IPS DF 6.9 (cell line): Measurements from ENCODE around the gene RNF145.

ENCODE experiments used
- DNase-seq: peaks from one replicate; pipeline ENCODE4 v3.0.0-alpha.2; 2013; ENCODE audit warnings: low read depth, low spot score
- H3K27ac ChIP-seq: one replicate; pipeline ENCODE4 v1.5.1; 2013; ENCODE audit warnings: low read length, control low read depth
- H3K27me3 ChIP-seq: 2 replicates; pipeline ENCODE4 v1.6.1; 2013; ENCODE audit warnings: mild to moderate bottlenecking, low read length; ENCODE audit not compliant: control insufficient read depth, insufficient read depth
- H3K36me3 ChIP-seq: 2 replicates; pipeline ENCODE4 v1.6.1; 2013; ENCODE audit warnings: low read length; ENCODE audit not compliant: control insufficient read depth, insufficient read depth
- H3K4me1 ChIP-seq: 2 replicates; pipeline ENCODE4 v1.6.1; 2013; ENCODE audit warnings: low read length; ENCODE audit not compliant: control insufficient read depth, insufficient read depth
- H3K4me3 ChIP-seq: 2 replicates; pipeline ENCODE4 v1.5.1; 2013; ENCODE audit warnings: mild to moderate bottlenecking, low read length
- H3K9me3 ChIP-seq: 2 replicates; pipeline ENCODE4 v1.6.1; 2013; ENCODE audit warnings: low read length, inconsistent platforms; ENCODE audit not compliant: control insufficient read depth, insufficient read depth
- WGBS: extraction: QIAGEN DNeasy Blood & Tissue Kit; methylation state at CpG from one replicate; pipeline ENCODE4 v1.1.7; 2013; ENCODE audit warnings: mixed read lengths, missing lambda C conversion rate; ENCODE audit not compliant: insufficient read length, insufficient coverage; 5-methylcytosine and 5-hydroxymethylcytosine counted together

The RNF145 gene

GRCh38 chr5:159208514-159209437, 577 bp downstream of the RNF145 start:
- no peaks in the 10 kb centered on the region for H3K27me3 ChIP-seq
- H3K9me3 ChIP-seq, result no peaks in the 10 kb centered on the region
- H3K36me3 ChIP-seq, result no peaks in the 10 kb centered on the region
- no peak overlapping the region for H3K27ac ChIP-seq
- no peak for DNase-seq
- peak overlapping the region; percentile 95 for H3K4me3 ChIP-seq
- no peaks in the 10 kb centered on the region; the same call in 1 of the 2 replicates for H3K4me1 ChIP-seq
- WGBS, result no CpG with 5 or more reads among the region's 65 CpGs

- Histone ChIP-seq H3K4me1 (no peaks in the 10 kb centered on the region; the same call in 1 of the 2 replicates), H3K36me3 (no peaks in the 10 kb centered on the region), H3K27ac (no peak overlapping the region), H3K9me3 (no peaks in the 10 kb centered on the region), H3K4me3 (peak overlapping the region; percentile 95), H3K27me3 (no peaks in the 10 kb centered on the region)
- no peak for DNase-seq
- WGBS, result no CpG with 5 or more reads among the region's 35 CpGs
Measured at GRCh38 chr5:159207686-159208513, 1.5 kb downstream of the RNF145 start.

GRCh38 chr5:159207222-159207685, 2.1 kb downstream of the RNF145 start:
- Histone ChIP-seq H3K4me3 (peak overlapping the region; percentile 95; the same call in 1 of the 2 replicates), H3K9me3 (no peaks in the 10 kb centered on the region), H3K4me1 (no peaks in the 10 kb centered on the region; the same call in 1 of the 2 replicates), H3K36me3 (no peaks in the 10 kb centered on the region), H3K27me3 (no peaks in the 10 kb centered on the region), H3K27ac (no peak overlapping the region)
- 100% methylated on average over 1 of the region's 5 CpGs for WGBS
- DNase-seq, result no peak

- Histone ChIP-seq H3K27ac (no peak overlapping the region), H3K9me3 (no peaks in the 10 kb centered on the region), H3K4me3 (no peak overlapping the region), H3K36me3 (no peaks in the 10 kb centered on the region), H3K27me3 (no peaks in the 10 kb centered on the region), H3K4me1 (no peaks in the 10 kb centered on the region; the same call in 1 of the 2 replicates)
- no peak for DNase-seq
- no CpG with 5 or more reads among the region's 2 CpGs for WGBS
Measured at GRCh38 chr5:159206818-159207217, 2.5 kb downstream of the RNF145 start.

- H3K4me3 ChIP-seq, result no peak overlapping the region
- no peaks in the 10 kb centered on the region for H3K9me3 ChIP-seq
- H3K27me3 ChIP-seq, result no peaks in the 10 kb centered on the region
- no peak overlapping the region for H3K27ac ChIP-seq
- 100% methylated on average over 1 of the region's 2 CpGs for WGBS
- no peaks in the 10 kb centered on the region; the same call in 1 of the 2 replicates for H3K4me1 ChIP-seq
- H3K36me3 ChIP-seq, result no peaks in the 10 kb centered on the region
- no peak for DNase-seq
Measured at GRCh38 chr5:159206368-159206767, 3.0 kb downstream of the RNF145 start.

- no peak overlapping the region for H3K4me3 ChIP-seq
Measured at GRCh38 chr5:159203351-159203750, 6.0 kb downstream of the RNF145 start.

GRCh38 chr5:159202151-159202550, 7.2 kb downstream of the RNF145 start:
- DNase-seq, result no peak
- Histone ChIP-seq H3K4me1 (no peaks in the 10 kb centered on the region), H3K9me3 (no peaks in the 10 kb centered on the region), H3K4me3 (no peak overlapping the region), H3K27ac (no peak overlapping the region), H3K27me3 (no peaks in the 10 kb centered on the region), H3K36me3 (no peaks in the 10 kb centered on the region)
- no CpG with 5 or more reads among the region's 4 CpGs for WGBS

More at GRCh38 chr5:159203351-159203750, 6.0 kb downstream of the RNF145 start:
- DNase-seq, result no peak
- Histone ChIP-seq H3K9me3 (no peaks in the 10 kb centered on the region), H3K27ac (no peak overlapping the region), H3K4me1 (no peaks in the 10 kb centered on the region), H3K36me3 (no peaks in the 10 kb centered on the region), H3K27me3 (no peaks in the 10 kb centered on the region)
- WGBS, result no CpG with 5 or more reads among the region's 2 CpGs

- WGBS, result no CpG with 5 or more reads among the region's 2 CpGs
- no peak for DNase-seq
- no peaks in the 10 kb centered on the region for H3K27me3 ChIP-seq
- H3K9me3 ChIP-seq, result no peaks in the 10 kb centered on the region
- H3K27ac ChIP-seq, result no peak overlapping the region
- no peaks in the 10 kb centered on the region for H3K4me1 ChIP-seq
- H3K36me3 ChIP-seq, result no peaks in the 10 kb centered on the region
- H3K4me3 ChIP-seq, result no peak overlapping the region
Measured at GRCh38 chr5:159199780-159200179, 9.6 kb downstream of the RNF145 start.

- no peaks in the 10 kb centered on the region for H3K4me1 ChIP-seq
- no peaks in the 10 kb centered on the region for H3K9me3 ChIP-seq
- H3K27me3 ChIP-seq, result no peaks in the 10 kb centered on the region
- no peak for DNase-seq
- H3K4me3 ChIP-seq, result no peak overlapping the region
- no peaks in the 10 kb centered on the region for H3K36me3 ChIP-seq
- WGBS, result no CpG with 5 or more reads among the region's 3 CpGs
- no peak overlapping the region for H3K27ac ChIP-seq
Measured at GRCh38 chr5:159199225-159199624, 10.1 kb downstream of the RNF145 start.
